Ishikawa (cell line): ENCODE data around the gene DIP2A.

Source experiments
- CEBPB ChIP-seq: IDR thresholded peaks from 2 replicates; pipeline ENCODE4 v1.6.1; 2012
- CREB1 ChIP-seq: IDR thresholded peaks from 2 replicates; pipeline ENCODE4 v1.6.1; 2012; ENCODE audit warnings: low read depth
- EGR1 ChIP-seq: IDR thresholded peaks from 2 replicates; pipeline ENCODE4 v1.6.1; 2012
- FOXM1 ChIP-seq: IDR thresholded peaks from 2 replicates; pipeline ENCODE4 v1.6.1; 2012; ENCODE audit warnings: low read depth, borderline replicate concordance
- MAX ChIP-seq: IDR thresholded peaks from 2 replicates; pipeline ENCODE4 v1.6.1; 2012
- TAF1 ChIP-seq: IDR thresholded peaks from 2 replicates; pipeline ENCODE4 v1.6.1; 2012; ENCODE audit warnings: low read depth, mild to moderate bottlenecking
- TCF12 ChIP-seq: IDR thresholded peaks from 2 replicates; pipeline ENCODE4 v1.6.1; 2012; ENCODE audit warnings: low read depth
- TEAD4 ChIP-seq: IDR thresholded peaks from 2 replicates; pipeline ENCODE4 v1.6.1; 2012
- USF1 ChIP-seq: IDR thresholded peaks from 2 replicates; pipeline ENCODE4 v1.6.1; 2012
- YY1 ChIP-seq: IDR thresholded peaks from 2 replicates; pipeline ENCODE4 v1.6.1; 2012; ENCODE audit warnings: low read depth
- ZBTB7A ChIP-seq: IDR thresholded peaks from 2 replicates; pipeline ENCODE4 v1.6.1; 2012; ENCODE audit warnings: low read depth
- TF ChIP-seq, protein P1 (sequence below): IDR thresholded peaks from 2 replicates; pipeline ENCODE4 v1.6.1; 2012; ENCODE audit warnings: low read depth, mild to moderate bottlenecking

- TF ChIP-seq TAF1: no peak
- no peak for TF ChIP-seq MAX
- no peak for TF ChIP-seq CEBPB
- TF ChIP-seq ZBTB7A: no peak
- no peak for TF ChIP-seq TCF12
- no peak for TF ChIP-seq TEAD4
- TF ChIP-seq FOXM1: no peak
- TF ChIP-seq, protein P1, sequence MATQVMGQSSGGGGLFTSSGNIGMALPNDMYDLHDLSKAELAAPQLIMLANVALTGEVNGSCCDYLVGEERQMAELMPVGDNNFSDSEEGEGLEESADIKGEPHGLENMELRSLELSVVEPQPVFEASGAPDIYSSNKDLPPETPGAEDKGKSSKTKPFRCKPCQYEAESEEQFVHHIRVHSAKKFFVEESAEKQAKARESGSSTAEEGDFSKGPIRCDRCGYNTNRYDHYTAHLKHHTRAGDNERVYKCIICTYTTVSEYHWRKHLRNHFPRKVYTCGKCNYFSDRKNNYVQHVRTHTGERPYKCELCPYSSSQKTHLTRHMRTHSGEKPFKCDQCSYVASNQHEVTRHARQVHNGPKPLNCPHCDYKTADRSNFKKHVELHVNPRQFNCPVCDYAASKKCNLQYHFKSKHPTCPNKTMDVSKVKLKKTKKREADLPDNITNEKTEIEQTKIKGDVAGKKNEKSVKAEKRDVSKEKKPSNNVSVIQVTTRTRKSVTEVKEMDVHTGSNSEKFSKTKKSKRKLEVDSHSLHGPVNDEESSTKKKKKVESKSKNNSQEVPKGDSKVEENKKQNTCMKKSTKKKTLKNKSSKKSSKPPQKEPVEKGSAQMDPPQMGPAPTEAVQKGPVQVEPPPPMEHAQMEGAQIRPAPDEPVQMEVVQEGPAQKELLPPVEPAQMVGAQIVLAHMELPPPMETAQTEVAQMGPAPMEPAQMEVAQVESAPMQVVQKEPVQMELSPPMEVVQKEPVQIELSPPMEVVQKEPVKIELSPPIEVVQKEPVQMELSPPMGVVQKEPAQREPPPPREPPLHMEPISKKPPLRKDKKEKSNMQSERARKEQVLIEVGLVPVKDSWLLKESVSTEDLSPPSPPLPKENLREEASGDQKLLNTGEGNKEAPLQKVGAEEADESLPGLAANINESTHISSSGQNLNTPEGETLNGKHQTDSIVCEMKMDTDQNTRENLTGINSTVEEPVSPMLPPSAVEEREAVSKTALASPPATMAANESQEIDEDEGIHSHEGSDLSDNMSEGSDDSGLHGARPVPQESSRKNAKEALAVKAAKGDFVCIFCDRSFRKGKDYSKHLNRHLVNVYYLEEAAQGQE: no peak
- no peak for TF ChIP-seq YY1
- no peak for TF ChIP-seq CREB1
- TF ChIP-seq EGR1: no peak
- TF ChIP-seq USF1: no peak
Observed at GRCh38 chr21:46409641-46410406, 48.9 kb upstream of the DIP2A start.
